ENCODE results near the gene JPT2. TPM values are rescaled to one million over a fixed set of nuclear protein-coding genes. Genes with fewer than 3 reads are reported as not detected.

Gene JPT2
- total and polyA plus RNA-seq, 4 donors, result 24.4 to 45.8 (median 39.1) TPM

DNA sequence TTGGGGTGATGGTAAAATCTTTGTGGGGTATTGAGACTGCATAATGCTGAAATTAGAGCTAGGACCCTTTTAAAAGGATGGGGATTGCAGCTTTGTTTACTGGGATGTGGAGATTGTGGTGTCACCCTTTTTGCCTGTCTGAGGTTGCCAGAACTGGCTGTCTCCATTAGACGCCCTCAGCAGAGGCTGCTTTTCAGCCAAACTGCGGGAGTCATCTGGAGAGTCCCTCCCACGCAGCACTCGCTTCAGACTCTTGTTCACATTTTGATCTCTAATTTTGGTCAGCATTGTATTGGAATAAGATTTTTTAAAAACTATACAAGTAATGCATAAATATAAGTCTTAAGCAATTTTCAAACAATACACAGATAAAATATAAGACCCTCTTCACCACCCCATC, 27.9 kb upstream of the JPT2 start:
- WGBS (ENCODE audit: insufficient coverage), result 80% methylated on average over 1 of the region's 4 CpGs
- Histone ChIP-seq H3K4me1 (ENCODE audit: control insufficient read depth, insufficient read depth, low read length) (no peaks in the 10 kb centered on the region), H3K27me3 (ENCODE audit: control insufficient read depth, insufficient read depth, low read length) (no peaks in the 10 kb centered on the region), H3K27ac (ENCODE audit: low read depth, low read length) (no peak overlapping the region), H3K9me3 (ENCODE audit: control insufficient read depth, insufficient read depth, low read length) (no peaks in the 10 kb centered on the region), H3K4me3 (ENCODE audit: low read depth, low read length) (no peak overlapping the region), H3K36me3 (ENCODE audit: control insufficient read depth, insufficient read depth, low read length) (peaks cover 71% of the 10 kb centered on the region)
- no peak for DNase-seq (ENCODE audit: low read depth in 4 of 6, low spot score in 6 of 6)

DNA sequence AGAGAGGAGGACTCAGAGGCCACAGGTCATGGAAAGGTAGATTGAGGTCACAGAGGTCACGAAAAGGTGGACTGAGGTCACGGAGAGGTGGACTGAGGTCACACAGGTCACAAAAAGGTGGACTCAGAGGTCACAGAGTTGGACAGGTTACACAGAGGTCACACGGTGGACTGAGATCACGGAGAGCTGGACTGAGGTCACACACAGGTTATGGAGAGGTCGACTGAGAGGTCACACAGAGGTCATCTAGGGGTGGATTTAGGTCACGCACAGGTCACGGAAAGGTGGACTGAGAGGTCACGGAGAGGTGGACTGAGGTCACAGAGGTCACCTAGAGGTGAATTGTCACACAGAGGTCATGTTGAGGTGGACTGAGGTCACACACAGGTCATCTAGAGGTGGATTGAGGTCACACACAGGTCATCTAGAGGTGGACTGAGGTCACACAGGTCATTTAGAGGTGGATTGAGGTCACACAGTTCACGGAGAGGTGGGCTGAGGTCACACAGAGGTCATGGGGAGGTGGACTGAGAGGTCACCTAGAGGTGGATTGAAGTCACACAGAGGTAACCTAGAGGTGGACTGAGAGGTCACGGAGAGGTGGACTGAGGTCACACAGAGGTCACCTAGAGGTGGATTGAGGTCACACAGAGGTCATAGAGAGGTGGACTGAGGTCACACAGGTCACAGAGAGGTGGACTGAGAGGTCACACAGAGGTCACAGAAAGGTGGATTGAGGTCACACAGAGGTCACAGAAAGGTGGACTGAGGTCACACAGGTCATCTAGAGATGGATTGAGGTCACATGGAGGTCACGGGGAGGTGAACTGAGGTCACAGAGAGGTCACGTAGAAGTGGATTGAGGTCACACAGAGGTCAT, 26.7 kb upstream of the JPT2 start:
- peaks cover 72% of the 10 kb centered on the region for H3K36me3 ChIP-seq (ENCODE audit: control insufficient read depth, insufficient read depth, low read length)
- H3K27ac ChIP-seq (ENCODE audit: low read depth, low read length), result no peak overlapping the region
- no peaks in the 10 kb centered on the region for H3K4me1 ChIP-seq (ENCODE audit: control insufficient read depth, insufficient read depth, low read length)
- WGBS (ENCODE audit: insufficient coverage), result 95% methylated on average over 12 of the region's 12 CpGs
- no peak overlapping the region for H3K4me3 ChIP-seq (ENCODE audit: low read depth, low read length)
- no peaks in the 10 kb centered on the region for H3K27me3 ChIP-seq (ENCODE audit: control insufficient read depth, insufficient read depth, low read length)
- no peaks in the 10 kb centered on the region for H3K9me3 ChIP-seq (ENCODE audit: control insufficient read depth, insufficient read depth, low read length)
- DNase-seq (ENCODE audit: low read depth in 4 of 6, low spot score in 6 of 6), result peak in 3 of 6 donors; percentile 2 to 48 (median 16)

DNA sequence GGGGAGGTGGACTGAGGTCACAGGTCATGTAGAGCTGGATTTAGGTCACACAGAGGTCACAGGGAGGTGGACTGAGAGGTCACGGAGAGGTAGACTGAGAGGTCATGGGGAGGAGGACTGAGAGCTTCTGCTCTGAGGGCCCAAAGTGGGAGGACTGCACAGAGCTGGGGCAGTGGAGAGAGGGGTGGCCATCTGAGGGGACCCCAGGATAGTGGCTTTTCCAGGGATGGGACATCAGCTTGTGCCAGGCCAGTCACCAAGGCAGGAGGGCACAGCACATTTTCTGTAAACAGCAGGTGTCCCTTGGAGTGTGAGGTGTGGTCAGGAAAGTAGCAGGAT, 26.1 kb upstream of the JPT2 start:
- 100% methylated on average over 1 of the region's 1 CpG for WGBS (ENCODE audit: insufficient coverage)
- no peak for DNase-seq (ENCODE audit: low read depth in 4 of 6, low spot score in 6 of 6)
- peaks cover 78% of the 10 kb centered on the region for H3K36me3 ChIP-seq (ENCODE audit: control insufficient read depth, insufficient read depth, low read length)

DNA sequence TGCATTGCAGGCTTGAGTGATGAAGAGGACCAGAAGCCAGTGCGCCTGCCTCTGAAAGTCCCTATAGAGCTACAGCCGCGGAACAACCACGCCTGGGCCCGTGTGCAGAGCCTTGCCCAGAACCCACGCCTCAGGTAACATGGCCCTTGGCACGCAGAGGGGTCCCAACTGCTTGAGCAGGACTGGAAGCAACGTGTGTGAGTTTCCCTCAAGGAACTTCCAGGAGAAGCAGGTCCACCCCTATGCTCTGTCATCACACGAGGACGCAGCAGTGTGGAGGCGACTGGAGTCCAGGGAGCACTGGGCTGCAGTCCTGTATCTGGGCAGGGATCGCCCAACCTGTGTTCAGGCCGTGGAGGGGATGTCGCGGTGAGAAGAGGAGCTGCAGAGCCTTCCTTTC, 25.1 kb upstream of the JPT2 start:
- Histone ChIP-seq H3K36me3 (ENCODE audit: control insufficient read depth, insufficient read depth, low read length) (peaks cover 84% of the 10 kb centered on the region), H3K4me3 (ENCODE audit: low read depth, low read length) (no peak overlapping the region), H3K9me3 (ENCODE audit: control insufficient read depth, insufficient read depth, low read length) (no peaks in the 10 kb centered on the region), H3K27me3 (ENCODE audit: control insufficient read depth, insufficient read depth, low read length) (no peaks in the 10 kb centered on the region), H3K27ac (ENCODE audit: low read depth, low read length) (no peak overlapping the region), H3K4me1 (ENCODE audit: control insufficient read depth, insufficient read depth, low read length) (no peaks in the 10 kb centered on the region)
- DNase-seq (ENCODE audit: low read depth in 4 of 6, low spot score in 6 of 6), result no peak
- 99% methylated on average over 15 of the region's 15 CpGs for WGBS (ENCODE audit: insufficient coverage)

More for the DNA sequence above, 26.1 kb upstream of the JPT2 start:
- Histone ChIP-seq H3K4me1 (ENCODE audit: control insufficient read depth, insufficient read depth, low read length) (no peaks in the 10 kb centered on the region), H3K27me3 (ENCODE audit: control insufficient read depth, insufficient read depth, low read length) (no peaks in the 10 kb centered on the region), H3K9me3 (ENCODE audit: control insufficient read depth, insufficient read depth, low read length) (no peaks in the 10 kb centered on the region), H3K27ac (ENCODE audit: low read depth, low read length) (no peak overlapping the region), H3K4me3 (ENCODE audit: low read depth, low read length) (no peak overlapping the region)

DNA sequence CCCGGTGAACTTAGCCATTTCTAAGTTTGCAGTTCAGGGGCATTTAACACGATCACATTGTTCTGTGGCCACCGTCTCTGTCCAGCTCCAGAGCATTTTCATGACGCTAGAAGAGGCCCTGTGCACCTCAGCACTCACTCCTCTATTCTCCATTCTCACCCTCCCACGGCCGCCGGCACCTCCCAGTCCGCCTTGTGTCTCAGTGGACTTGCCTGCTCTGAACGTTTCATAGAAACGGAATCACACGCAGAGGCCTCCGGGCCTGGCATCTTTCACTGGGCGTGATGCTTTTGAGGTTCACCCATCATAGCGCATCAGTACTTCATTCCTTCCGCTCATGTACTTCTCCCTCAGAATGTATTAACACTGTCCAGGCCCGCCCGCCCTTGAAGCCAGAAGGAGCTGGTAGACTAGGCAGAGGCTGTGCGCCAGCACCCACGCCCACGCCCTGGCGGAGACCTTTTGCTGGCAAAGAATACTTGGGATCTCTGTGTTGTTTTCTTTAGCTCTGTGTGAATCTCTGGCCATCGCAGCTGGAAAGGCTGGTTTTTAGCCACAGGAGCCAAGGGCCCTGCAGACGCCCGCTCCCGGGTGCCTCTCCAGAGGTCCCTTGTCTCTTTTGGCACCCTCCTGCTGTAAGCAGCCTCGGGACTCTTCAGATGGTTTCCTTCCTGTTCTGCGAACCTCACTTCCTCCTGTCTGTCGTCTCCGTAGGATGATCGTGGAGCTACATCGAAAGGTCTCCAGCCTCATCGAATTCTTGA, 23.4 kb upstream of the JPT2 start:
- Histone ChIP-seq H3K4me1 (ENCODE audit: control insufficient read depth, insufficient read depth, low read length) (no peaks in the 10 kb centered on the region), H3K9me3 (ENCODE audit: control insufficient read depth, insufficient read depth, low read length) (no peaks in the 10 kb centered on the region), H3K4me3 (ENCODE audit: low read depth, low read length) (no peak overlapping the region), H3K36me3 (ENCODE audit: control insufficient read depth, insufficient read depth, low read length) (peaks cover 94% of the 10 kb centered on the region), H3K27me3 (ENCODE audit: control insufficient read depth, insufficient read depth, low read length) (no peaks in the 10 kb centered on the region), H3K27ac (ENCODE audit: low read depth, low read length) (no peak overlapping the region)
- 92% methylated on average over 32 of the region's 32 CpGs for WGBS (ENCODE audit: insufficient coverage)
- no peak for DNase-seq (ENCODE audit: low read depth in 4 of 6, low spot score in 6 of 6)

DNA sequence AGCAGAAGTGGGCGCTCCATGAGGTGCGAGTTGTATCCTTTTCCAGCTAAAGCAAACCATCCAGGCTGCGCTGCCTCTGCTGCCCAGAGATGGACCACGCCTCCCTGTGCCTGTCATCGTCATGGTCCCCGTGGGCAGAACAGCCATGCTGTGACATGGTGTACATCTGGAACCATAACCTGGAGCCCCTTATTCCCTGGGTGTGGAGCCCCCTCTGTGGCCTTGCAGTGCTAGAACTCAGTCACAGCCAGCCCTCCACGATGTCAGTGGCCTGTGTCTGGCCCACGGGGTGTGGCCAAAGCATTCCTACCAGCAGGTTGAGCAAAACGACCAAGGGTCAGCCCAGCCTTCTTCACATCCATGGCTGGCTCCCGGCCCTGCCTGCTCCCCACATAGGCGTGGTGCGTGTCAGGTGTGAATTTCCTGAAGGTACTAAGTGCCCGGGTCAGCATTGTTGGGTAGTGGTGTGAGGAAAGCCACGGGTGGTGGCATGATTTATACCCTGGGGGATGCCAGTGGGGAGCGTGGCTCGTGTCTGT, 22.7 kb upstream of the JPT2 start:
- no peak overlapping the region for H3K4me3 ChIP-seq (ENCODE audit: low read depth, low read length)
- no peak overlapping the region for H3K27ac ChIP-seq (ENCODE audit: low read depth, low read length)
- H3K36me3 ChIP-seq (ENCODE audit: control insufficient read depth, insufficient read depth, low read length), result peaks cover 95% of the 10 kb centered on the region

DNA sequence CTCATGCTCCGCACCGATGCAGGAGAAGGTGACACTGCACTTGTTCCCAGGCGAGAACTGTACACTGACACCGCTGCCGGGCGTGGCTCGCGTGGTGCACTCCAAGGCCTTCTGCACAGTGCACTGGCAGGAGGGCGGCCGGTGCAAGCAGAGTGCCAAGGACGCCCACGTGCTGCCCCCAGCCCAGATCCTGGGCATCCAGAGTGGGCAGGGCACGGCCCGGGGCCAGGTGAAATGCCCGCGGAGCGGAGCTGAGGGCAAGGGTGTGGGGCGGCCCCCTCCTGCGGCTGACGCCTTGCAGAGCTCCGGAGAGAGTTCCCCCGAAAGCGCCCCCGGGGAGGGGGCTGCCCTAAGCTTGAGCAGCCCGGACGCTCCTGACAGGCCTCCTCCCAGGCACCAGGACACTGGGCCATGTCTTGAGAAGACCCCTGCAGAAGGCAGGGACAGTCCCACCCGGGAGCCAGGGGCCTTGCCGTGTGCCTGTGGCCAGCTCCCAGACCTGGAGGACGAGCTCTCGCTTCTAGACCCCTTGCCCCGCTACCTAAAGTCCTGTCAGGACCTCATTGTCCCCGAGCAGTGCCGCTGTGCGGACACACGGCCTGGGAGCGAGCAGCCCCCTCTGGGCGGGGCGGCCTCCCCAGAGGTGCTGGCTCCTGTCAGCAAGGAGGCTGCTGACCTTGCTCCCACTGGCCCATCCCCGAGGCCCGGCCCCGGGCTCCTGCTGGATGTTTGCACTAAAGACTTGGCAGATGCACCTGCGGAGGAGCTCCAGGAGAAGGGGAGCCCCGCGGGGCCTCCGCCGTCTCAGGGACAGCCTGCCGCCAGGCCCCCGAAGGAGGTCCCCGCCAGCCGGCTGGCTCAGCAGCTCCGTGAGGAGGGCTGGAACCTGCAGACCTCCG, 21.9 kb upstream of the JPT2 start:
- Histone ChIP-seq H3K27ac (ENCODE audit: low read depth, low read length) (no peak overlapping the region), H3K9me3 (ENCODE audit: control insufficient read depth, insufficient read depth, low read length) (no peaks in the 10 kb centered on the region), H3K4me3 (ENCODE audit: low read depth, low read length) (no peak overlapping the region), H3K27me3 (ENCODE audit: control insufficient read depth, insufficient read depth, low read length) (no peaks in the 10 kb centered on the region), H3K4me1 (ENCODE audit: control insufficient read depth, insufficient read depth, low read length) (no peaks in the 10 kb centered on the region), H3K36me3 (ENCODE audit: control insufficient read depth, insufficient read depth, low read length) (peaks cover 98% of the 10 kb centered on the region)
- DNase-seq (ENCODE audit: low read depth in 4 of 6, low spot score in 6 of 6), result no peak
- 95% methylated on average over 52 of the region's 52 CpGs for WGBS (ENCODE audit: insufficient coverage)

More for the DNA sequence above, 22.7 kb upstream of the JPT2 start:
- H3K9me3 ChIP-seq (ENCODE audit: control insufficient read depth, insufficient read depth, low read length), result no peaks in the 10 kb centered on the region
- no peaks in the 10 kb centered on the region for H3K4me1 ChIP-seq (ENCODE audit: control insufficient read depth, insufficient read depth, low read length)
- no peak for DNase-seq (ENCODE audit: low read depth in 4 of 6, low spot score in 6 of 6)
- no peaks in the 10 kb centered on the region for H3K27me3 ChIP-seq (ENCODE audit: control insufficient read depth, insufficient read depth, low read length)
- WGBS (ENCODE audit: insufficient coverage), result 93% methylated on average over 16 of the region's 16 CpGs

DNA sequence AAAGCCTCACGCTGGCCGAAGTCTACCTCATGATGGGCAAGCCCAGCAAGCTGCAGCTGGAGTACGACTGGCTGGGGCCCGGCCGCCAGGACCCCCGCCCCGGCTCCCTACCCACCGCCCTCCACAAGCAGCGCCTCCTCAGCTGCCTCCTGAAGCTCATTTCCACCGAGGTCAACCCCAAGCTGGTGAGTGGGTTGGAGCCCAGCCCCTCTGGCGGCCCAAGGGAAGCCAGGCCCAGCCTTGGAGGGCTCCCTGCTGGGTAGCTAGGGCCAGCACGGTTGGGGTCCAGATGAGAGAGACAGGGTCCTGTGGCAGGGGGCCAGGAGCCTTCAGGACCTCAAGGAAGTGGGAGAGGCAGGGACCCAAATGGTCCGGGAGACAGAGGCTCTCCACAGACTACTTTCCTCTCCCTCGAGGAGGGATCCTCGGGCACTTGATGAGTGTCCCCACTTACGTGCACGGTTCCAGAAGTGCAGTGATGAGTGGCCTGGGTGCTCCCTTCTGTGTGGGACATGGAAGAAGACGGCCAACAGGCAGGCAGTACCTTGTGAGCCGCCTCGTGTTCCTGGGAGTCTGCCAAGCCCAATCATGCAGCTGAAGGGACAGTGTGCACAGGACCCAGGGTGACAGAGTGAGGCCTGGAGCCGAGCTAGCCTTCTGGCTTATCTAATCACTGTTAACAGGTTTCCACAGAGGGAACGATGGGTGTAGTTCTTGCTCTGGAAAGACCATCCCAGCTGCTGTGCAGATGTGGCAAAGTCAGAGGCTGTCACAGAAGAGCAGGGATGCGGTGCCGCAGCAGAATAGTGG, 21.1 kb upstream of the JPT2 start:
- Histone ChIP-seq H3K4me1 (ENCODE audit: control insufficient read depth, insufficient read depth, low read length) (no peaks in the 10 kb centered on the region), H3K4me3 (ENCODE audit: low read depth, low read length) (no peak overlapping the region), H3K27ac (ENCODE audit: low read depth, low read length) (no peak overlapping the region), H3K36me3 (ENCODE audit: control insufficient read depth, insufficient read depth, low read length) (peaks cover 94% of the 10 kb centered on the region), H3K9me3 (ENCODE audit: control insufficient read depth, insufficient read depth, low read length) (no peaks in the 10 kb centered on the region), H3K27me3 (ENCODE audit: control insufficient read depth, insufficient read depth, low read length) (no peaks in the 10 kb centered on the region)
- 94% methylated on average over 24 of the region's 24 CpGs for WGBS (ENCODE audit: insufficient coverage)
- DNase-seq (ENCODE audit: low read depth in 4 of 6, low spot score in 6 of 6), result no peak
